ENCODE data around the gene ARHGAP24. TPM values are rescaled to one million over a fixed set of nuclear protein-coding genes. Genes with fewer than 3 reads are reported as not detected.

The ARHGAP24 gene
- total RNA-seq, 1 donor from 2014 or later, result 61.1 TPM

- Histone ChIP-seq H3K9me3 (ENCODE audit: control insufficient read depth in 3 of 3, low read length in 3 of 3) (no peaks in the 10 kb centered on the region), H3K27ac (ENCODE audit: low read depth, low read length) (no peak overlapping the region), H3K4me3 (ENCODE audit: low read length in 3 of 3) (no peak overlapping the region), H3K4me1 (ENCODE audit: control insufficient read depth in 3 of 3, insufficient read depth in 3 of 3, low read length in 3 of 3) (no peaks in the 10 kb centered on the region), H3K27me3 (ENCODE audit: control insufficient read depth in 3 of 3, insufficient read depth in 3 of 3, low read length in 3 of 3) (no peaks in the 10 kb centered on the region), H3K9ac (ENCODE audit: low read depth in 1 of 3, low read length in 3 of 3) (no peak overlapping the region), H3K36me3 (ENCODE audit: control insufficient read depth in 3 of 3, insufficient read depth in 3 of 3, low read length in 3 of 3) (no peaks in the 10 kb centered on the region)
These were observed 96.1 kb downstream of the ARHGAP24 start for GRCh38 chr4:85571008-85571407.

DNA sequence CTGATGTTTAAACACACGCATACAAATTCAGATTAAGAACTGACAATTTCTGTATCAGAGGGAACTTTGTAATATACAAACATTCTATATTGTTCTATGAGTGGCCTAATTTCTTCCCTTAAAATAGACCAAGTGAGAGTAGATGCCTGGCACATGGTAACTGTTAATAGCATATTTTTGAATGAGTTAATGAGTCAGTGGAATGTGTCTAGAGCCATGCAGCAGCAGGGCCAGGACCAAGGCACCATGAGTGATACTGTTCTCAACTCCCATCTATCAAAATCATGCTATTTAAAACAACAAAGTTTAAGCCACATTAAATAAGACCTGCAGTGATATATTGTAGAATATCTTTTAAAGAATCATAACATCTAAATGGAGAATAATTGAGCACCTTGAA lies 98.3 kb downstream of the ARHGAP24 start:
- H3K27ac ChIP-seq (ENCODE audit: low read depth, low read length), result no peak overlapping the region
- H3K36me3 ChIP-seq (ENCODE audit: control insufficient read depth in 3 of 3, insufficient read depth in 3 of 3, low read length in 3 of 3), result no peaks in the 10 kb centered on the region
- H3K9me3 ChIP-seq (ENCODE audit: control insufficient read depth in 3 of 3, low read length in 3 of 3), result no peaks in the 10 kb centered on the region
- H3K4me1 ChIP-seq (ENCODE audit: control insufficient read depth in 3 of 3, insufficient read depth in 3 of 3, low read length in 3 of 3), result no peaks in the 10 kb centered on the region
- no peaks in the 10 kb centered on the region for H3K27me3 ChIP-seq (ENCODE audit: control insufficient read depth in 3 of 3, insufficient read depth in 3 of 3, low read length in 3 of 3)
- H3K4me3 ChIP-seq (ENCODE audit: low read length in 3 of 3), result no peak overlapping the region
- H3K9ac ChIP-seq (ENCODE audit: low read depth in 1 of 3, low read length in 3 of 3), result no peak overlapping the region

GRCh38 chr4:85577307-85577706 lies 102.4 kb downstream of the ARHGAP24 start:
- Histone ChIP-seq H3K27me3 (ENCODE audit: control insufficient read depth in 3 of 3, insufficient read depth in 3 of 3, low read length in 3 of 3) (no peaks in the 10 kb centered on the region), H3K4me3 (ENCODE audit: low read length in 3 of 3) (no peak overlapping the region), H3K36me3 (ENCODE audit: control insufficient read depth in 3 of 3, insufficient read depth in 3 of 3, low read length in 3 of 3) (no peaks in the 10 kb centered on the region), H3K9ac (ENCODE audit: low read depth in 1 of 3, low read length in 3 of 3) (no peak overlapping the region), H3K9me3 (ENCODE audit: control insufficient read depth in 3 of 3, low read length in 3 of 3) (no peaks in the 10 kb centered on the region), H3K27ac (ENCODE audit: low read depth, low read length) (no peak overlapping the region), H3K4me1 (ENCODE audit: control insufficient read depth in 3 of 3, insufficient read depth in 3 of 3, low read length in 3 of 3) (no peaks in the 10 kb centered on the region)

GRCh38 chr4:85579942-85580341 lies 105.0 kb downstream of the ARHGAP24 start:
- no peak overlapping the region for H3K9ac ChIP-seq (ENCODE audit: low read depth in 1 of 3, low read length in 3 of 3)
- no peak overlapping the region for H3K27ac ChIP-seq (ENCODE audit: low read depth, low read length)
- H3K4me1 ChIP-seq (ENCODE audit: control insufficient read depth in 3 of 3, insufficient read depth in 3 of 3, low read length in 3 of 3), result no peaks in the 10 kb centered on the region
- H3K27me3 ChIP-seq (ENCODE audit: control insufficient read depth in 3 of 3, insufficient read depth in 3 of 3, low read length in 3 of 3), result no peaks in the 10 kb centered on the region
- H3K4me3 ChIP-seq (ENCODE audit: low read length in 3 of 3), result no peak overlapping the region
- no peaks in the 10 kb centered on the region for H3K36me3 ChIP-seq (ENCODE audit: control insufficient read depth in 3 of 3, insufficient read depth in 3 of 3, low read length in 3 of 3)
- no peaks in the 10 kb centered on the region for H3K9me3 ChIP-seq (ENCODE audit: control insufficient read depth in 3 of 3, low read length in 3 of 3)

GRCh38 chr4:85580489-85580888 lies 105.5 kb downstream of the ARHGAP24 start:
- H3K9ac ChIP-seq (ENCODE audit: low read depth in 1 of 3, low read length in 3 of 3), result no peak overlapping the region
- H3K36me3 ChIP-seq (ENCODE audit: control insufficient read depth in 3 of 3, insufficient read depth in 3 of 3, low read length in 3 of 3), result no peaks in the 10 kb centered on the region
- H3K4me3 ChIP-seq (ENCODE audit: low read length in 3 of 3), result no peak overlapping the region
- no peaks in the 10 kb centered on the region for H3K4me1 ChIP-seq (ENCODE audit: control insufficient read depth in 3 of 3, insufficient read depth in 3 of 3, low read length in 3 of 3)
- H3K27me3 ChIP-seq (ENCODE audit: control insufficient read depth in 3 of 3, insufficient read depth in 3 of 3, low read length in 3 of 3), result no peaks in the 10 kb centered on the region
- H3K9me3 ChIP-seq (ENCODE audit: control insufficient read depth in 3 of 3, low read length in 3 of 3), result no peaks in the 10 kb centered on the region
- H3K27ac ChIP-seq (ENCODE audit: low read depth, low read length), result no peak overlapping the region

DNA sequence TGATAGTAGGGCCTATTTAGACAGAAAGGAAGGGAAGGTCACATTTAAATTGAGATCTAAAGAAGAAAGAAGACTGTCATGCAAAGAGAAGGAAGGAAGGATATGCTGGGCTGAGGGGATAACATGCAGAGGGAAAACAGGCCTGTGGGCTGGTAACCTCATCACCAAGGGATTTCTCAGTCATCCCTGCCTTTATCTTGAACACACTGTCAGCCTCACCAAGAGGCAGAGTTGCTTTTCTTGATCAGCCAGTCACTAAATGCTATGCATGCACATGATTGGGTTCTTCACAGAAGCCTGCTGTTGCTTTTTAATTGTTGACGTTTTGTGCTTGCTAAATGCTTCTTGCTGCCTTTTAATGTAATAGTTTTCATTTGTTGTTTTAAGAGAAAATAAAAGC lies 113.0 kb downstream of the ARHGAP24 start:
- H3K9ac ChIP-seq (ENCODE audit: low read depth in 1 of 3, low read length in 3 of 3), result no peak overlapping the region
- H3K27me3 ChIP-seq (ENCODE audit: control insufficient read depth in 3 of 3, insufficient read depth in 3 of 3, low read length in 3 of 3), result no peaks in the 10 kb centered on the region
- H3K4me3 ChIP-seq (ENCODE audit: low read length in 3 of 3), result no peak overlapping the region
- no peaks in the 10 kb centered on the region for H3K9me3 ChIP-seq (ENCODE audit: control insufficient read depth in 3 of 3, low read length in 3 of 3)
- H3K4me1 ChIP-seq (ENCODE audit: control insufficient read depth in 3 of 3, insufficient read depth in 3 of 3, low read length in 3 of 3), result no peaks in the 10 kb centered on the region
- no peak overlapping the region for H3K27ac ChIP-seq (ENCODE audit: low read depth, low read length)
- H3K36me3 ChIP-seq (ENCODE audit: control insufficient read depth in 3 of 3, insufficient read depth in 3 of 3, low read length in 3 of 3), result no peaks in the 10 kb centered on the region

DNA sequence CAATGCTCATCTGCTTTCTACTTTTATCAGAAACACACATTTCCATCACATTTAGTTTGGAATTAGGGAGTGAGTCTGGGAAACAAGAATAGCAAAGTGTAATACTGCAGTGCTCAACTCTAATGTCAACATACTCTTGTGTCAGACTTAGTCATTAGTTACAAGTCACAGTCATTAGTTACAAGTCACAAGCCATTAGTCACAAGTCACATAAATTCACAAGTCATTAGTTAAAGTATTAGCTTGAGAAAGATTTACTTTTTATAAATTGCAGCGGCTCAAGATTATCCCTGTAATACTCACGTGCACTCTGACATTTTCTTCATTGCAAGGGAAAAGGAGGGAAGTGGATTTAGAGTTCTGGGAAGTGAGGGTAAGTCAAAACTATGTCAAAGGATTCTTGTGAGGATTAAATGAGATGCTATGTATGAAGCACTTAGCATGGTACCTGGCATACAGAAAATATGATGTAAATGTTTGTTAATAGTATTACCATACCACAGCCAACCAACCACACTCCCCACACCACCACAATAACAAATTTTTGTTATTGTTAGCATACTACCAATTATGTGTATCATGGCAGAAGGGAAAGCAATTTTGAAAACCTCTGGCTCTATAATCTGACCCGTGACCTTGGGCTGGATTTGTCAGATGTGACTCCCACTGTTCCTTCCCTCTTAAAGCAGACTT lies 116.6 kb downstream of the ARHGAP24 start:
- Histone ChIP-seq H3K36me3 (ENCODE audit: control insufficient read depth in 3 of 3, insufficient read depth in 3 of 3, low read length in 3 of 3) (no peaks in the 10 kb centered on the region), H3K27ac (ENCODE audit: low read depth, low read length) (no peak overlapping the region), H3K9me3 (ENCODE audit: control insufficient read depth in 3 of 3, low read length in 3 of 3) (no peaks in the 10 kb centered on the region), H3K4me3 (ENCODE audit: low read length in 3 of 3) (no peak overlapping the region), H3K9ac (ENCODE audit: low read depth in 1 of 3, low read length in 3 of 3) (no peak overlapping the region), H3K27me3 (ENCODE audit: control insufficient read depth in 3 of 3, insufficient read depth in 3 of 3, low read length in 3 of 3) (no peaks in the 10 kb centered on the region), H3K4me1 (ENCODE audit: control insufficient read depth in 3 of 3, insufficient read depth in 3 of 3, low read length in 3 of 3) (no peaks in the 10 kb centered on the region)

GRCh38 chr4:85595098-85595775 lies 120.3 kb downstream of the ARHGAP24 start:
- Histone ChIP-seq H3K4me3 (ENCODE audit: low read length in 3 of 3) (no peak overlapping the region), H3K9ac (ENCODE audit: low read depth in 1 of 3, low read length in 3 of 3) (no peak overlapping the region), H3K36me3 (ENCODE audit: control insufficient read depth in 3 of 3, insufficient read depth in 3 of 3, low read length in 3 of 3) (no peaks in the 10 kb centered on the region), H3K27ac (ENCODE audit: low read depth, low read length) (no peak overlapping the region), H3K4me1 (ENCODE audit: control insufficient read depth in 3 of 3, insufficient read depth in 3 of 3, low read length in 3 of 3) (no peaks in the 10 kb centered on the region), H3K9me3 (ENCODE audit: control insufficient read depth in 3 of 3, low read length in 3 of 3) (no peaks in the 10 kb centered on the region), H3K27me3 (ENCODE audit: control insufficient read depth in 3 of 3, insufficient read depth in 3 of 3, low read length in 3 of 3) (no peaks in the 10 kb centered on the region)

DNA sequence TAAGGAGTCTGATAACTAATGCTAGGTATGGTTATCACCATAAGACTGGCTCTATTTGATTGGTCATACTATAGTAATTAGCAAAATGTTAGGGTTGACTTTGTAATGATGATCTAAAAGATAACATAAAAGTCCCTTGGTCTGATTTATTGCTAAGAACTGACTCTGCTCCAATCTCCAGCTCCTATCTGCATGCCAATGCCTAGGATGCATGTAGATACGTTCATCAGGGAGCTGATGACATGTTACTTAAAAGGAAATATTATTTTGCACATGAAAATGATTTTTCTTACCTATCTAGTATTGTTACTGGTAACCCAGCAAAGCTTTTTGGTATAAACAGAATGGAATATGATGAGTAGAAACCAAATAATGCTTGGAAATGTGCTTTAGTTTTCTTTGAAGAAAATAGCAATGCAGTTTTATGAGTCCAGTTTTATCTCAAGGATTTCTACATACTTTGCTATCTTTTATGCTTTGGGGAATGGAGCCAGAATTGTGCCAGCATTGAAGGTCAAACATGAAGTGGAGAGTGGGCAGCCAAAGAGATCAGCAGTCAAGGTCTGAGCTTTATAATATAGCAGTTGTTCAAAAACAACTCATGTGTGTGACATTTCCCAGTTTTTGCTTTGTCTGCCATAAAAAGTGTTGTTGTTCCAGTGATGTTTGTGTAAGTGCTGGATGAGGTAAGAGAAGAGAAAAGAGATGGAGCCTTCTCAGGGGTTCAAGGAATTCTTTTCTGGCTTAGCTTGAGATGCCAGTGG lies 121.0 kb downstream of the ARHGAP24 start:
- Histone ChIP-seq H3K4me3 (ENCODE audit: low read length in 3 of 3) (no peak overlapping the region), H3K36me3 (ENCODE audit: control insufficient read depth in 3 of 3, insufficient read depth in 3 of 3, low read length in 3 of 3) (no peaks in the 10 kb centered on the region), H3K27ac (ENCODE audit: low read depth, low read length) (no peak overlapping the region), H3K9me3 (ENCODE audit: control insufficient read depth in 3 of 3, low read length in 3 of 3) (no peaks in the 10 kb centered on the region), H3K27me3 (ENCODE audit: control insufficient read depth in 3 of 3, insufficient read depth in 3 of 3, low read length in 3 of 3) (no peaks in the 10 kb centered on the region), H3K9ac (ENCODE audit: low read depth in 1 of 3, low read length in 3 of 3) (no peak overlapping the region), H3K4me1 (ENCODE audit: control insufficient read depth in 3 of 3, insufficient read depth in 3 of 3, low read length in 3 of 3) (no peaks in the 10 kb centered on the region)

GRCh38 chr4:85598936-85599335 lies 124.0 kb downstream of the ARHGAP24 start:
- no peak overlapping the region for H3K9ac ChIP-seq (ENCODE audit: low read depth in 1 of 3, low read length in 3 of 3)
- no peaks in the 10 kb centered on the region for H3K4me1 ChIP-seq (ENCODE audit: control insufficient read depth in 3 of 3, insufficient read depth in 3 of 3, low read length in 3 of 3)
- no peaks in the 10 kb centered on the region for H3K9me3 ChIP-seq (ENCODE audit: control insufficient read depth in 3 of 3, low read length in 3 of 3)
- no peak overlapping the region for H3K27ac ChIP-seq (ENCODE audit: low read depth, low read length)
- H3K36me3 ChIP-seq (ENCODE audit: control insufficient read depth in 3 of 3, insufficient read depth in 3 of 3, low read length in 3 of 3), result no peaks in the 10 kb centered on the region
- H3K27me3 ChIP-seq (ENCODE audit: control insufficient read depth in 3 of 3, insufficient read depth in 3 of 3, low read length in 3 of 3), result no peaks in the 10 kb centered on the region
- H3K4me3 ChIP-seq (ENCODE audit: low read length in 3 of 3), result no peak overlapping the region
